Tibial nerve (tissue), 4 donors: ENCODE data around the gene PRICKLE2.

ENCODE experiments used
- CTCF ChIP-seq, 5 experiments: fragments of 200-600 bp in 3 of 5; fragments of 450-650 bp in 2 of 5; sonication (generic) in 3 of 5; IDR thresholded peaks; one replicate each; pipeline ENCODE4 v1.5.1; 2016 to 2019; ENCODE audit warnings: antibody characterized with exemption in 5 of 5, mild to moderate bottlenecking in 3 of 5, moderate library complexity in 2 of 5
- EP300 ChIP-seq, 2 donors: sonication (generic); formaldehyde crosslinking; IDR thresholded peaks; one replicate each; pipeline ENCODE4 v1.6.1; 2017; ENCODE audit warnings: antibody characterized with exemption in 2 of 2, mild to moderate bottlenecking in 1 of 2
- POLR2A ChIP-seq, 2 donors: fragments of 450-650 bp; IDR thresholded peaks; one replicate each; pipeline ENCODE4 v1.6.1; 2017; ENCODE audit warnings: antibody characterized with exemption in 2 of 2, mild to moderate bottlenecking in 2 of 2, moderate library complexity in 2 of 2

- TF ChIP-seq CTCF (IDR thresholded peaks at IDR 0.05) (no peak), POLR2A (IDR thresholded peaks at IDR 0.05) (no peak), EP300 (IDR thresholded peaks at IDR 0.05) (no peak)
These were observed 76.2 kb downstream of the PRICKLE2 start for GRCh38 chr3:64148955-64149653.
